Ishikawa (cell line): Measurements from ENCODE around the gene FOXO6.

Source experiments
- CEBPB ChIP-seq: IDR thresholded peaks from 2 replicates; pipeline ENCODE4 v1.6.1; 2012
- CREB1 ChIP-seq: IDR thresholded peaks from 2 replicates; pipeline ENCODE4 v1.6.1; 2012; ENCODE audit warnings: low read depth
- EGR1 ChIP-seq: IDR thresholded peaks from 2 replicates; pipeline ENCODE4 v1.6.1; 2012
- EP300 ChIP-seq: IDR thresholded peaks from 2 replicates; pipeline ENCODE4 v1.6.1; 2012; ENCODE audit warnings: borderline replicate concordance
- FOXM1 ChIP-seq: IDR thresholded peaks from 2 replicates; pipeline ENCODE4 v1.6.1; 2012; ENCODE audit warnings: low read depth, borderline replicate concordance
- MAX ChIP-seq: IDR thresholded peaks from 2 replicates; pipeline ENCODE4 v1.6.1; 2012
- NFIC ChIP-seq: IDR thresholded peaks from 2 replicates; pipeline ENCODE4 v1.6.1; 2012
- RAD21 ChIP-seq: IDR thresholded peaks from 2 replicates; pipeline ENCODE4 v1.6.1; 2012; ENCODE audit warnings: low read depth
- REST ChIP-seq: IDR thresholded peaks from 2 replicates; pipeline ENCODE4 v1.6.1; 2012; ENCODE audit warnings: low read depth, mild to moderate bottlenecking
- TAF1 ChIP-seq: IDR thresholded peaks from 2 replicates; pipeline ENCODE4 v1.6.1; 2012; ENCODE audit warnings: low read depth, mild to moderate bottlenecking
- TCF12 ChIP-seq: IDR thresholded peaks from 2 replicates; pipeline ENCODE4 v1.6.1; 2012; ENCODE audit warnings: low read depth
- TEAD4 ChIP-seq: IDR thresholded peaks from 2 replicates; pipeline ENCODE4 v1.6.1; 2012
- USF1 ChIP-seq: IDR thresholded peaks from 2 replicates; pipeline ENCODE4 v1.6.1; 2012
- YY1 ChIP-seq: IDR thresholded peaks from 2 replicates; pipeline ENCODE4 v1.6.1; 2012; ENCODE audit warnings: low read depth
- ZBTB7A ChIP-seq: IDR thresholded peaks from 2 replicates; pipeline ENCODE4 v1.6.1; 2012; ENCODE audit warnings: low read depth

FOXO6 gene

GRCh38 chr1:41390573-41390972, 29.3 kb downstream of the FOXO6 start:
- no peak for TF ChIP-seq MAX
- TF ChIP-seq TEAD4, result no peak

GRCh38 chr1:41391834-41392527, 30.7 kb downstream of the FOXO6 start:
- TF ChIP-seq TCF12 (no peak), EP300 (no peak), CEBPB (no peak), ZBTB7A (no peak), EGR1 (no peak), FOXM1 (no peak), USF1 (no peak), CREB1 (no peak), RAD21 (no peak), NFIC (no peak), REST (no peak), TAF1 (no peak), MAX (no peak)

- TF ChIP-seq TCF12, result no peak
- TF ChIP-seq CEBPB, result no peak
- TF ChIP-seq USF1, result no peak
- no peak for TF ChIP-seq TEAD4
- TF ChIP-seq FOXM1, result no peak
- no peak for TF ChIP-seq MAX
- TF ChIP-seq ZBTB7A, result no peak
- no peak for TF ChIP-seq NFIC
- no peak for TF ChIP-seq REST
- no peak for TF ChIP-seq YY1
- no peak for TF ChIP-seq TAF1
Measured at GRCh38 chr1:41392528-41392924, 31.3 kb downstream of the FOXO6 start.

- no peak for TF ChIP-seq MAX
- TF ChIP-seq TEAD4, result no peak
- TF ChIP-seq RAD21, result no peak
- no peak for TF ChIP-seq CREB1
- TF ChIP-seq TCF12, result no peak
- no peak for TF ChIP-seq NFIC
Measured at GRCh38 chr1:41393716-41394368, 32.6 kb downstream of the FOXO6 start.

GRCh38 chr1:41394369-41394744, 33.1 kb downstream of the FOXO6 start:
- TF ChIP-seq EP300, result no peak
- no peak for TF ChIP-seq RAD21
- TF ChIP-seq NFIC, result no peak
- no peak for TF ChIP-seq REST
- TF ChIP-seq USF1, result no peak
- TF ChIP-seq CEBPB, result no peak
- TF ChIP-seq ZBTB7A, result no peak
- no peak for TF ChIP-seq MAX
- TF ChIP-seq YY1, result no peak
- no peak for TF ChIP-seq CREB1
- no peak for TF ChIP-seq TEAD4
- TF ChIP-seq EGR1, result no peak
- no peak for TF ChIP-seq TCF12
- no peak for TF ChIP-seq TAF1
- TF ChIP-seq FOXM1, result no peak
